Trophoblast cell (in vitro differentiated cells and primary cell): ENCODE data around the gene MT3.

Experiments
- DNase-seq, 2 donors: peaks; one replicate each; pipeline ENCODE4 v3.0.0-alpha.2; 2016
- H2AFZ ChIP-seq: 2 replicates; pipeline ENCODE4 v1.6.1; 2013; ENCODE audit warnings: low read length, moderate library complexity, mild to moderate bottlenecking; ENCODE audit not compliant: insufficient read depth, poor library complexity
- H2AK5ac ChIP-seq: 2 replicates; pipeline ENCODE4 v1.6.1; 2013; ENCODE audit warnings: mild to moderate bottlenecking, low read length
- H2BK120ac ChIP-seq: 2 replicates; pipeline ENCODE4 v1.6.1; 2013; ENCODE audit warnings: low read length, mild to moderate bottlenecking, moderate library complexity; ENCODE audit not compliant: insufficient read depth, poor library complexity
- H2BK12ac ChIP-seq: 2 replicates; pipeline ENCODE4 v1.6.1; 2013; ENCODE audit warnings: mild to moderate bottlenecking, low read length, moderate library complexity
- H2BK5ac ChIP-seq: 2 replicates; pipeline ENCODE4 v1.6.1; 2013; ENCODE audit warnings: low read length, low read depth, moderate library complexity, mild to moderate bottlenecking; ENCODE audit not compliant: poor library complexity
- H3K14ac ChIP-seq: 2 replicates; pipeline ENCODE4 v1.6.1; 2013; ENCODE audit warnings: mild to moderate bottlenecking, low read length
- H3K18ac ChIP-seq: 2 replicates; pipeline ENCODE4 v1.6.1; 2013; ENCODE audit warnings: mild to moderate bottlenecking, low read length
- H3K23ac ChIP-seq: 2 replicates; pipeline ENCODE4 v1.6.1; 2013; ENCODE audit warnings: low read length
- H3K27ac ChIP-seq: 2 replicates; pipeline ENCODE4 v1.5.1; 2013; ENCODE audit warnings: low read depth, mild to moderate bottlenecking, inconsistent platforms, low read length, moderate library complexity
- H3K27me3 ChIP-seq: 2 replicates; pipeline ENCODE4 v1.6.1; 2013; ENCODE audit warnings: inconsistent platforms, mild to moderate bottlenecking, low read length, moderate library complexity; ENCODE audit not compliant: insufficient read depth
- H3K36me3 ChIP-seq, 2 experiments: 1 replicate in 1 of 2; 2 replicates in 1 of 2; pipeline ENCODE4 v1.6.1; 2013; ENCODE audit warnings: low read length in 2 of 2, mild to moderate bottlenecking in 2 of 2, moderate library complexity in 1 of 2; ENCODE audit not compliant: insufficient read depth in 2 of 2, control insufficient read depth in 1 of 2
- H3K4ac ChIP-seq: 2 replicates; pipeline ENCODE4 v1.6.1; 2013; ENCODE audit warnings: low read depth, mild to moderate bottlenecking, low read length, moderate library complexity
- H3K4me1 ChIP-seq, 2 experiments: 1 replicate in 1 of 2; 2 replicates in 1 of 2; pipeline ENCODE4 v1.6.1; 2013; ENCODE audit warnings: low read length in 2 of 2, mild to moderate bottlenecking in 2 of 2, moderate library complexity in 1 of 2; ENCODE audit not compliant: insufficient read depth in 2 of 2, control insufficient read depth in 1 of 2
- H3K4me2 ChIP-seq: 2 replicates; pipeline ENCODE4 v1.6.1; 2013; ENCODE audit warnings: inconsistent platforms, mild to moderate bottlenecking, low read length, moderate library complexity
- H3K4me3 ChIP-seq: 2 replicates; pipeline ENCODE4 v1.5.1; 2013; ENCODE audit warnings: mild to moderate bottlenecking, low read depth, low read length, inconsistent platforms
- H3K79me1 ChIP-seq: one replicate; pipeline ENCODE4 v1.6.1; 2013; ENCODE audit warnings: low read length
- H3K79me2 ChIP-seq: 2 replicates; pipeline ENCODE4 v1.6.1; 2013; ENCODE audit warnings: low read length, mild to moderate bottlenecking; ENCODE audit not compliant: control insufficient read depth, insufficient read depth, poor library complexity
- H3K9ac ChIP-seq: 2 replicates; pipeline ENCODE4 v1.6.1; 2013; ENCODE audit warnings: mild to moderate bottlenecking, low read length
- H3K9me3 ChIP-seq: 2 replicates; pipeline ENCODE4 v1.6.1; 2013; ENCODE audit warnings: low read depth, mild to moderate bottlenecking, control low read depth, inconsistent platforms, low read length; ENCODE audit not compliant: insufficient read depth
- H4K12ac ChIP-seq: 2 replicates; pipeline ENCODE4 v1.6.1; 2013; ENCODE audit warnings: low read depth, mild to moderate bottlenecking, low read length, moderate library complexity
- H4K8ac ChIP-seq: 2 replicates; pipeline ENCODE4 v1.6.1; 2013; ENCODE audit warnings: low read depth, mild to moderate bottlenecking, low read length, moderate library complexity
- H4K91ac ChIP-seq: one replicate; pipeline ENCODE4 v1.6.1; 2013; ENCODE audit warnings: low read depth, mild to moderate bottlenecking, low read length, moderate library complexity
- WGBS: extraction: QIAGEN DNeasy Blood & Tissue Kit; methylation state at CpG from one replicate; pipeline ENCODE4 v1.1.7; 2013; ENCODE audit warnings: missing lambda C conversion rate; ENCODE audit not compliant: insufficient read length, insufficient coverage; ENCODE audit errors: extremely low coverage; 5-methylcytosine and 5-hydroxymethylcytosine counted together

MT3 gene

DNA sequence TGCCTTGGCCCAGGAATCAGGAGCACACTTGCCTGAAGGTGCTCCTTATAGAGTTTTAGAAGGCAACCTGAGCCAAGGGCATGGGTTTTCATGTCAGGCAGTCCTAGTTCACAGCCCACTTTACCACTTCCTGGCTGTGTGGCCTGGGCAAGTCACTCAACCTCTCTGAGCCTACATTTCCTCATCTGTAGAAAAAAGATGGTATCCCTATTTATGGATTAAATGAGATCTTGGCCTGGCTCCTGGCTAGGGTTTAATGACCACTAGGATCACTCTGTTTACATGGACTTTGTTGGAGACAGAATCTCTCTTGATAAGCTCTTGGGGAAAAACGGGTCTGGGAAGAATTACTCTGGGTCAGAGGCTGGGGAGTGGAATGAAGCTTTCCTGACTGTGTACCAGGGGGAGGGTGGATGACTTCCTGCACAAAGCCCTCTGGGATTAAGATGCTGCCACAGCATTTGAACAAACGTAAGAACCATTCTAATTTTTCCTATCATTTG, 21.3 kb downstream of the MT3 start:
- H4K12ac ChIP-seq: no peak overlapping the region

DNA sequence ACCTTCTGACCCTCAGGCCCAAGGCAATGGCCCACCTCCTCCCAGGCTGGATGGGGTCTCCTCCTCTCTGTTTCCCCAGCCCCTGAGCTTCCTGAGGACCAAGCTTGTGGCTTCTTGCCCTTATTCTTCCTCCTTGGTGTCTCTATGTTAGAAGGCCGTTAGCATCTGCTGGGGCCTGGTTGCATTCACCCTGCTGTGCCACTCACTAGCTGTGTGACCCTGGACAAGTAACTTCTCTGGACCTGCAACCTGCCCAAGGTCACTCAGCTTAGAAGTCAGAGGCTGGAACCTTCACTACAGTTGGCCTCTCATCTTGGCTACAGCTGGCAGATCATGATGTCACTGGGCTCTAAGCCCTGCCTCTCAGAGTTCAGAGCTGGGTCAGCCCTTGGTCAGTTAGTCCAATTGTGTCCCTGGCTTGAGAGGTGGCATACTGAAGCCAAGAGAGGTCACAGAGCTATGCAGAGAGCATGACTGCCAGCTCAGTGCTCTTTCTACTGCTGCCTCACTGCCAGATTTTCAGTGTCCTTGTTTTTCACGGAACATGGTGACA, 22.0 kb downstream of the MT3 start:
- no peaks in the 10 kb centered on the region for H3K9me3 ChIP-seq
- H3K18ac ChIP-seq: no peak overlapping the region
- no peak overlapping the region for H3K4me2 ChIP-seq
- H3K23ac ChIP-seq: peak overlapping the region; percentile 3
- no peak overlapping the region for H4K12ac ChIP-seq
- peaks cover 6% of the 10 kb centered on the region for H3K27me3 ChIP-seq
- no peak overlapping the region for H3K9ac ChIP-seq
- peaks cover 11% of the 10 kb centered on the region for H3K79me1 ChIP-seq
- H4K91ac ChIP-seq: no peak overlapping the region
- H3K4me1 ChIP-seq: peaks cover 27 to 31% of the 10 kb centered on the region in 2 experiments
- no peaks in the 10 kb centered on the region for H3K79me2 ChIP-seq
- no peak overlapping the region for H2AFZ ChIP-seq
- no peak overlapping the region for H2BK120ac ChIP-seq
- no peak overlapping the region for H3K27ac ChIP-seq
- no peak overlapping the region for H2AK5ac ChIP-seq
- H3K14ac ChIP-seq: no peak overlapping the region
- no peak overlapping the region for H3K4me3 ChIP-seq
- no peaks in the 10 kb centered on the region for H3K36me3 ChIP-seq
- H3K4ac ChIP-seq: no peak overlapping the region
- no peak overlapping the region for H2BK5ac ChIP-seq
- no peak overlapping the region for H4K8ac ChIP-seq
- H2BK12ac ChIP-seq: no peak overlapping the region
- DNase-seq: no peak
- WGBS: no CpG with 5 or more reads among the region's 2 CpGs

More for the DNA sequence above, 21.3 kb downstream of the MT3 start:
- no peak overlapping the region for H3K4me2 ChIP-seq
- no peak overlapping the region for H2BK5ac ChIP-seq
- no peak for DNase-seq
- H3K9me3 ChIP-seq: no peaks in the 10 kb centered on the region
- H2BK120ac ChIP-seq: no peak overlapping the region
- H3K4me1 ChIP-seq: peaks cover 27 to 31% of the 10 kb centered on the region in 2 experiments
- no peak overlapping the region for H3K4ac ChIP-seq
- H3K27me3 ChIP-seq: peaks cover 3% of the 10 kb centered on the region
- no peaks in the 10 kb centered on the region for H3K36me3 ChIP-seq
- H2AFZ ChIP-seq: no peak overlapping the region
- no peak overlapping the region for H3K18ac ChIP-seq
- WGBS: no CpG with 5 or more reads among the region's 2 CpGs
- H2AK5ac ChIP-seq: no peak overlapping the region
- no peak overlapping the region for H3K23ac ChIP-seq
- H3K4me3 ChIP-seq: no peak overlapping the region
- no peak overlapping the region for H2BK12ac ChIP-seq
- no peak overlapping the region for H4K8ac ChIP-seq
- no peak overlapping the region for H3K9ac ChIP-seq
- peaks cover 11% of the 10 kb centered on the region for H3K79me1 ChIP-seq
- no peak overlapping the region for H4K91ac ChIP-seq
- H3K14ac ChIP-seq: no peak overlapping the region
- no peaks in the 10 kb centered on the region for H3K79me2 ChIP-seq
- no peak overlapping the region for H3K27ac ChIP-seq

DNA sequence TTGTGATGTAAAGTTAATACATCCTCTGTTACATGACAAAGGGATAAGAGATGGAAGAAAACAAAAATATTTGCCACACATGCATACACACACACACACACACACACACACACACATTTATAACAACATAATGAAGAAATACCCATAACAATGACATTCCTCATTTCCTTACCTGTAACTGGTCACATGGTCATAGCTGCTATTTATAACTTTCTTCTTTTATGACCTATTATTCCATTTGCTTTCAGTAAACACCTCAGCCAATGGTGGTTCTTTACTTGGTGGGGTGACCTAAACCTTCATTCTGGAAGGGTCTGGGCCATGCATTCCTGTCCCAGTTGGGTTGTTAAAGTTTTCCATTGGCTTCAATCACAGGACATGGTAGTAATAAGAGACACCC, 24.4 kb downstream of the MT3 start:
- H2AFZ ChIP-seq: no peak overlapping the region
- no peak overlapping the region for H3K23ac ChIP-seq
- peaks cover 11 to 15% of the 10 kb centered on the region in 2 experiments for H3K4me1 ChIP-seq
- no peak overlapping the region for H4K12ac ChIP-seq
- no peaks in the 10 kb centered on the region for H3K36me3 ChIP-seq
- no peak overlapping the region for H2BK5ac ChIP-seq
- H3K14ac ChIP-seq: no peak overlapping the region
- H2BK120ac ChIP-seq: no peak overlapping the region
- H3K4me3 ChIP-seq: no peak overlapping the region
- DNase-seq: no peak
- no peak overlapping the region for H3K4ac ChIP-seq
- H3K79me1 ChIP-seq: no peaks in the 10 kb centered on the region
- H3K27me3 ChIP-seq: peaks cover 27% of the 10 kb centered on the region
- H3K79me2 ChIP-seq: no peaks in the 10 kb centered on the region
- no peak overlapping the region for H4K8ac ChIP-seq
- no peak overlapping the region for H2AK5ac ChIP-seq
- H3K9ac ChIP-seq: no peak overlapping the region
- no peak overlapping the region for H4K91ac ChIP-seq
- H3K4me2 ChIP-seq: no peak overlapping the region
- no peak overlapping the region for H2BK12ac ChIP-seq
- H3K27ac ChIP-seq: no peak overlapping the region
- H3K9me3 ChIP-seq: peaks cover 4% of the 10 kb centered on the region
- H3K18ac ChIP-seq: no peak overlapping the region

DNA sequence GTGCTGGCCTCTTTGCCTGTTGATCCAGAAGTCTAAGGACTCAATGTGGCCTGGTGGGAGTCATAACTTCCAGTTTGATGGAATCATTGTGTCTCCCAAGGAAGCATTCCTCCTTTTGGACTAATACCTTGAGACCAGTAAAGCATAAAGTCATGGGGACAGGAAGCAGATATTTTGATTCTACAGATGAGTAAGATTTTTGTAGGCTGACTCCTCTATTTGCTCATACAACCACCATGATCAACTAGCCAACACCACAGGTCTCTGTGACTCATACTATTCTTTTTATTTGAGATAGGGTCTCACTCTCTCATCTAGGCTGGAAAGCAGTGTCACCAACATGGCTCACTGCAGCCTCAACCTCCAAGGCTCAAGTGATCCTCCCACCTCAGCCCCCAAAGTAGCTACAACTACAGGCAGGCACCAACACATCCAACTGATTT, 25.2 kb downstream of the MT3 start:
- Histone ChIP-seq H3K36me3 (no peaks in the 10 kb centered on the region), H3K14ac (no peak overlapping the region), H3K79me1 (no peaks in the 10 kb centered on the region), H3K4me2 (no peak overlapping the region), H3K23ac (no peak overlapping the region), H2AK5ac (no peak overlapping the region), H3K4me1 (peaks cover 6 to 8% of the 10 kb centered on the region in 2 experiments), H3K18ac (no peak overlapping the region), H2BK5ac (no peak overlapping the region), H4K8ac (no peak overlapping the region), H4K12ac (no peak overlapping the region), H3K9ac (no peak overlapping the region), H4K91ac (no peak overlapping the region), H2BK120ac (no peak overlapping the region), H3K4me3 (no peak overlapping the region), H3K4ac (no peak overlapping the region), H3K27me3 (peaks cover 33% of the 10 kb centered on the region), H3K9me3 (peaks cover 4% of the 10 kb centered on the region), H3K79me2 (no peaks in the 10 kb centered on the region), H3K27ac (no peak overlapping the region), H2BK12ac (no peak overlapping the region), H2AFZ (no peak overlapping the region)
- DNase-seq: peak in 1 of 2 donors; percentile 22
